Measurements from ENCODE around the gene DDX47. TPM values are rescaled to one million over a fixed set of nuclear protein-coding genes. Genes with fewer than 3 reads are reported as not detected.
"Not testable (repeated sequence)": the region's sequence is repeated elsewhere in the genome, so short reads cannot be mapped to it uniquely, and the experiment has no call there.

DDX47 gene
- polyA plus RNA-seq, 3 donors, result 32.3 to 44.1 (median 35.3) TPM

GRCh38 chr12:12845794-12846243, 32.7 kb downstream of the DDX47 start:
- WGBS, 3 donors, result 87 to 94% (median 92%) methylated on average over 4 of the region's 4 CpGs
- no peak overlapping the region for H3K27ac ChIP-seq (ENCODE audit: low read depth, low read length)

GRCh38 chr12:12846780-12847179, 33.6 kb downstream of the DDX47 start:
- not testable (repeated sequence) for H3K27ac ChIP-seq (ENCODE audit: low read depth, low read length)
- WGBS, 3 donors, result 92 to 98% (median 95%) methylated on average over 3 of the region's 3 CpGs

GRCh38 chr12:12853435-12853834, 40.3 kb downstream of the DDX47 start:
- H3K27ac ChIP-seq (ENCODE audit: low read depth, low read length), result no peak overlapping the region
- 63 to 67% (median 65%) methylated on average over 3 of the region's 3 CpGs for WGBS, 3 donors

- H3K27ac ChIP-seq (ENCODE audit: low read depth, low read length), result no peak overlapping the region
- 60 to 71% (median 67%) methylated on average over 1 of the region's 1 CpG for WGBS, 3 donors
These were observed 46.5 kb downstream of the DDX47 start for GRCh38 chr12:12859690-12860089.

GRCh38 chr12:12864243-12864642, 51.1 kb downstream of the DDX47 start:
- H3K27ac ChIP-seq (ENCODE audit: low read depth, low read length), result no peak overlapping the region
- WGBS, 3 donors, result 97 to 100% (median 99%) methylated on average over 2 of the region's 2 CpGs

GRCh38 chr12:12868477-12869235, 55.5 kb downstream of the DDX47 start:
- 90 to 92% (median 91%) methylated on average over 3 of the region's 3 CpGs for WGBS, 3 donors
- H3K27ac ChIP-seq (ENCODE audit: low read depth, low read length), result no peak overlapping the region

- H3K27ac ChIP-seq (ENCODE audit: low read depth, low read length), result no peak overlapping the region
- 85 to 90% (median 90%) methylated on average over 7 of the region's 7 CpGs for WGBS, 3 donors
These were observed 57.3 kb downstream of the DDX47 start for GRCh38 chr12:12870465-12870864.

- H3K27ac ChIP-seq (ENCODE audit: low read depth, low read length), result no peak overlapping the region
- WGBS, 3 donors, result 84 to 96% (median 93%) methylated on average over 6 of the region's 6 CpGs
These were observed 58.5 kb downstream of the DDX47 start for GRCh38 chr12:12871587-12872138.

GRCh38 chr12:12872139-12872933, 59.2 kb downstream of the DDX47 start:
- no peak overlapping the region for H3K27ac ChIP-seq (ENCODE audit: low read depth, low read length)
- WGBS, 3 donors, result 61 to 72% (median 64%) methylated on average over 10 of the region's 10 CpGs

GRCh38 chr12:12872934-12873275, 59.8 kb downstream of the DDX47 start:
- H3K27ac ChIP-seq (ENCODE audit: low read depth, low read length), result no peak overlapping the region
- 77 to 94% (median 81%) methylated on average over 2 of the region's 2 CpGs for WGBS, 3 donors

- H3K27ac ChIP-seq (ENCODE audit: low read depth, low read length), result no peak overlapping the region
- 76 to 81% (median 76%) methylated on average over 1 of the region's 1 CpG for WGBS, 3 donors
These were observed 60.9 kb downstream of the DDX47 start for GRCh38 chr12:12874029-12874428.

GRCh38 chr12:12875301-12875700, 62.2 kb downstream of the DDX47 start:
- 95 to 99% (median 97%) methylated on average over 10 of the region's 10 CpGs for WGBS, 3 donors
- H3K27ac ChIP-seq (ENCODE audit: low read depth, low read length), result not testable (repeated sequence)

GRCh38 chr12:12877153-12877768, 64.1 kb downstream of the DDX47 start:
- 63 to 87% (median 75%) methylated on average over 5 of the region's 5 CpGs for WGBS, 3 donors
- H3K27ac ChIP-seq (ENCODE audit: low read depth, low read length), result no peak overlapping the region

GRCh38 chr12:12877781-12878455, 64.8 kb downstream of the DDX47 start:
- H3K27ac ChIP-seq (ENCODE audit: low read depth, low read length), result no peak overlapping the region
- 81 to 82% (median 81%) methylated on average over 9 of the region's 9 CpGs for WGBS, 3 donors

Other genes starting within 250 kb of the DDX47 start
- 10 to 100 TPM; 12.2 to 59.7 (median 24.9) TPM for gene CREBL2, start 201.5 kb upstream of the DDX47 start, polyA plus RNA-seq
- under 1 TPM in 2 of 3 donors, not detected in 1; 0.06 to 0.09 TPM for gene GPR19, start 117.2 kb upstream of the DDX47 start, polyA plus RNA-seq
- gene CDKN1B, start 96.0 kb upstream of the DDX47 start, polyA plus RNA-seq, result 10 to 100 TPM; 15.6 to 36.9 (median 24.1) TPM
- 10 to 100 TPM; 13.8 to 71.1 (median 44.6) TPM for gene APOLD1, start 27.7 kb upstream of the DDX47 start, polyA plus RNA-seq
- 10 to 100 TPM in 2 of 3 donors, 1 to 10 TPM in 1; 1.4 to 49.4 (median 12.1) TPM for gene GPRC5A, start 78.2 kb downstream of the DDX47 start, polyA plus RNA-seq
- under 1 TPM in 2 of 3 donors, not detected in 1; 0.13 to 0.15 TPM for gene GPRC5D, start 138.8 kb downstream of the DDX47 start, polyA plus RNA-seq
- 100 to 1,000 TPM in 1 of 3 donors, 10 to 100 TPM in 2; 58.7 to 104 (median 58.9) TPM for gene HEBP1, start 186.9 kb downstream of the DDX47 start, polyA plus RNA-seq
- gene FAM234B, start 231.0 kb downstream of the DDX47 start, polyA plus RNA-seq, result 1 to 10 TPM; 1.8 to 4.0 (median 2.3) TPM